PC-3 (cell line): ENCODE data around the gene IMPA2. TPM values are rescaled to one million over a fixed set of nuclear protein-coding genes. Genes with fewer than 3 reads are reported as not detected.
A peak's percentile ranks its signal among the peaks of the same experiment; 100 is the strongest.

ENCODE experiments used
- ATAC-seq: fragments of 200-7000 bp; cut with Tn5 transposase; 2 replicates; pipeline ENCODE4 v1.9.1; 2020; ENCODE audit warnings: mild to moderate bottlenecking, moderate library complexity
- BruUV-seq: library from RNA; stranded (reverse); fragments of 400-500 nt; replicated peaks from 2 replicates; lab custom pipeline; 2021; lab: Mats Ljungman, UMichigan
- CTCF ChIA-PET: fragments of 300-600 bp; sonication (Branson Sonifier 250); formaldehyde crosslinking; loops from one replicate; lab custom pipeline; 2022; ENCODE audit warnings: antibody characterized with exemption; lab: Charles Lee
- POLR2A ChIA-PET: fragments of 300-600 bp; sonication (Branson Sonifier 250); formaldehyde crosslinking; loops from one replicate; lab custom pipeline; 2022; ENCODE audit warnings: antibody characterized with exemption; ENCODE audit not compliant: unreplicated experiment; lab: Charles Lee
- DNase-seq: peaks from one replicate; pipeline ENCODE4 v3.0.0-alpha.2; 2015
- H2AFZ ChIP-seq: fragments of 300-600 bp; sonication (generic); 2 replicates; pipeline ENCODE4 v1.6.0; 2016; ENCODE audit warnings: antibody characterized with exemption, low read length
- H3F3A ChIP-seq: fragments of 300-600 bp; sonication (generic); one replicate; pipeline ENCODE4 v1.6.0; 2017; ENCODE audit warnings: antibody characterized with exemption, low read length, control low read depth, mild to moderate bottlenecking; ENCODE audit not compliant: unreplicated experiment
- H3K27ac ChIP-seq: fragments of 300-600 bp; sonication (generic); 2 replicates; pipeline ENCODE4 v1.5.1; 2016; ENCODE audit warnings: mild to moderate bottlenecking, low read length
- H3K27me3 ChIP-seq: fragments of 300-600 bp; sonication (generic); 2 replicates; pipeline ENCODE4 v1.6.1; 2016; ENCODE audit warnings: low read length, mixed read lengths
- H3K36me3 ChIP-seq: fragments of 300-600 bp; sonication (generic); 2 replicates; pipeline ENCODE4 v1.6.1; 2016; ENCODE audit warnings: low read depth, mixed run types, low read length, mixed read lengths
- H3K4me1 ChIP-seq: fragments of 300-600 bp; sonication (generic); 2 replicates; pipeline ENCODE4 v1.5.1; 2016; ENCODE audit warnings: low read length; ENCODE audit not compliant: insufficient read depth
- H3K4me2 ChIP-seq: fragments of 300-600 bp; sonication (generic); 2 replicates; pipeline ENCODE4 v1.6.0; 2016; ENCODE audit warnings: low read length
- H3K4me3 ChIP-seq: fragments of 300-600 bp; sonication (generic); 2 replicates; pipeline ENCODE4 v1.5.1; 2016; ENCODE audit warnings: mild to moderate bottlenecking, low read length, mixed read lengths
- H3K79me2 ChIP-seq: fragments of 300-600 bp; sonication (generic); 2 replicates; pipeline ENCODE4 v1.6.1; 2017; ENCODE audit warnings: low read length, mixed read lengths
- H3K9ac ChIP-seq: fragments of 300-600 bp; sonication (generic); 2 replicates; pipeline ENCODE4 v1.6.0; 2016; ENCODE audit warnings: mild to moderate bottlenecking, low read length
- H3K9me2 ChIP-seq: fragments of 300-600 bp; sonication (generic); replicated peaks from 2 replicates; pipeline ENCODE4 v1.6.1; 2016; ENCODE audit warnings: mixed run types, low read length, mixed read lengths
- H3K9me3 ChIP-seq: fragments of 300-600 bp; sonication (generic); 2 replicates; pipeline ENCODE4 v1.6.1; 2016; ENCODE audit warnings: low read length, mixed read lengths
- H4K20me1 ChIP-seq: fragments of 300-600 bp; sonication (generic); 2 replicates; pipeline ENCODE4 v1.6.1; 2016; ENCODE audit warnings: low read length, mixed read lengths
- EZH2 ChIP-seq: fragments of 300-600 bp; sonication (generic); IDR thresholded peaks from one replicate; pipeline ENCODE4 v1.6.1; 2017; ENCODE audit warnings: antibody characterized with exemption, mild to moderate bottlenecking, low read length; ENCODE audit not compliant: unreplicated experiment
- EZH2phosphoT487 ChIP-seq: fragments of 300-600 bp; sonication (generic); IDR thresholded peaks from 2 replicates; pipeline ENCODE4 v1.6.1; 2018; ENCODE audit warnings: mild to moderate bottlenecking, antibody characterized with exemption, low read length, borderline replicate concordance
- intact Hi-C: fragments of 100-400 bp; cut with micrococcal nuclease; formaldehyde crosslinking; loops from 2 replicates; pipeline ENCODE4 v1.9.0; 2023
- total RNA-seq: library from RNA; depleted of rRNA; stranded (reverse); fragments of >200 nt; gene quantifications from 2 replicates; pipeline ENCODE4 v1.2.3, GENCODE V29; 2014
- TF ChIP-seq, protein P1 (sequence below): fragments of 300-600 bp; sonication (generic); conservative IDR thresholded peaks from 2 replicates; pipeline ENCODE4 v1.5.1; 2017; ENCODE audit warnings: antibody characterized with exemption, low read depth, mild to moderate bottlenecking, low read length

Gene IMPA2
- total RNA-seq, 1 experiment from 2014 or later, result 38.2 TPM

DNA sequence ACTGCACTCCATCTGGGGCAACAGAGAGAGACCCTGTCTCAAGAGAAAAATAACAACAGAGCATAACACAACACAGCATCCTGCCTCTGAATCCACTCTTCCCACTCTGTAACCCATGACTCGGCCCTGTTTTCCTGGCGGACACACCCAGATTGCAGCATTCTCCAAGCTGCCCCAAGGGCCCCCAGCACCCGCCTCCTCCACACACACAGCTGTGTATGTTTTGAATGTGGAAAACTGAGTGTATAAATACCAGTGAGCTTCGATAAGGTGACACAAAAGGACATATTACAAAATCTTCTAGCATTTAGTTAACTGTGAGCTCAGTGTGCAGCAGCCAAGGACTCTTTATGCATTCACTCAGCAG, 13.0 kb downstream of the IMPA2 start:
- H3K4me2 ChIP-seq, result peak overlapping the region; percentile 74
- no TSS peak for BruUV-seq
- intact Hi-C loops, result loop anchor here (2.0 kb wide), 2 partner anchors 48 to 262 kb away; no protein-coding TSS in a partner anchor
- no peaks in the 10 kb centered on the region for H3F3A ChIP-seq
- TF ChIP-seq EZH2phosphoT487, result no peak
- TF ChIP-seq, protein P1, sequence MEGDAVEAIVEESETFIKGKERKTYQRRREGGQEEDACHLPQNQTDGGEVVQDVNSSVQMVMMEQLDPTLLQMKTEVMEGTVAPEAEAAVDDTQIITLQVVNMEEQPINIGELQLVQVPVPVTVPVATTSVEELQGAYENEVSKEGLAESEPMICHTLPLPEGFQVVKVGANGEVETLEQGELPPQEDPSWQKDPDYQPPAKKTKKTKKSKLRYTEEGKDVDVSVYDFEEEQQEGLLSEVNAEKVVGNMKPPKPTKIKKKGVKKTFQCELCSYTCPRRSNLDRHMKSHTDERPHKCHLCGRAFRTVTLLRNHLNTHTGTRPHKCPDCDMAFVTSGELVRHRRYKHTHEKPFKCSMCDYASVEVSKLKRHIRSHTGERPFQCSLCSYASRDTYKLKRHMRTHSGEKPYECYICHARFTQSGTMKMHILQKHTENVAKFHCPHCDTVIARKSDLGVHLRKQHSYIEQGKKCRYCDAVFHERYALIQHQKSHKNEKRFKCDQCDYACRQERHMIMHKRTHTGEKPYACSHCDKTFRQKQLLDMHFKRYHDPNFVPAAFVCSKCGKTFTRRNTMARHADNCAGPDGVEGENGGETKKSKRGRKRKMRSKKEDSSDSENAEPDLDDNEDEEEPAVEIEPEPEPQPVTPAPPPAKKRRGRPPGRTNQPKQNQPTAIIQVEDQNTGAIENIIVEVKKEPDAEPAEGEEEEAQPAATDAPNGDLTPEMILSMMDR, result no peak
- no peak for TF ChIP-seq EZH2
- ATAC-seq (peak; percentile 62), DNase-seq (peak; percentile 68)
- H3K9me2 ChIP-seq, result no peaks in the 10 kb centered on the region
- peak overlapping the region; percentile 89 for H3K27ac ChIP-seq
- peaks cover 30% of the 10 kb centered on the region for H3K79me2 ChIP-seq
- ChIA-PET POLR2A (interaction anchor here (0.5 to 0.8 kb wide), 3 partner anchors 14 to 188 kb away, joined by 3 read pairs; no protein-coding TSS in a partner anchor), CTCF (interaction anchor here (0.6 to 3.5 kb wide), 7 partner anchors 11 to 339 kb away, joined by 8 to 62 read pairs (median 24); partner anchors contain the start of gene IMPA2)
- H4K20me1 ChIP-seq, result no peaks in the 10 kb centered on the region
- no peaks in the 10 kb centered on the region for H3K36me3 ChIP-seq
- H2AFZ ChIP-seq, result no peak overlapping the region
- peaks cover 31% of the 10 kb centered on the region for H3K4me1 ChIP-seq
- peak overlapping the region; percentile 60 for H3K9ac ChIP-seq
- H3K9me3 ChIP-seq, result no peaks in the 10 kb centered on the region
- no peaks in the 10 kb centered on the region for H3K27me3 ChIP-seq
- peak overlapping the region; percentile 37; the same call in 1 of the 2 replicates for H3K4me3 ChIP-seq

DNA sequence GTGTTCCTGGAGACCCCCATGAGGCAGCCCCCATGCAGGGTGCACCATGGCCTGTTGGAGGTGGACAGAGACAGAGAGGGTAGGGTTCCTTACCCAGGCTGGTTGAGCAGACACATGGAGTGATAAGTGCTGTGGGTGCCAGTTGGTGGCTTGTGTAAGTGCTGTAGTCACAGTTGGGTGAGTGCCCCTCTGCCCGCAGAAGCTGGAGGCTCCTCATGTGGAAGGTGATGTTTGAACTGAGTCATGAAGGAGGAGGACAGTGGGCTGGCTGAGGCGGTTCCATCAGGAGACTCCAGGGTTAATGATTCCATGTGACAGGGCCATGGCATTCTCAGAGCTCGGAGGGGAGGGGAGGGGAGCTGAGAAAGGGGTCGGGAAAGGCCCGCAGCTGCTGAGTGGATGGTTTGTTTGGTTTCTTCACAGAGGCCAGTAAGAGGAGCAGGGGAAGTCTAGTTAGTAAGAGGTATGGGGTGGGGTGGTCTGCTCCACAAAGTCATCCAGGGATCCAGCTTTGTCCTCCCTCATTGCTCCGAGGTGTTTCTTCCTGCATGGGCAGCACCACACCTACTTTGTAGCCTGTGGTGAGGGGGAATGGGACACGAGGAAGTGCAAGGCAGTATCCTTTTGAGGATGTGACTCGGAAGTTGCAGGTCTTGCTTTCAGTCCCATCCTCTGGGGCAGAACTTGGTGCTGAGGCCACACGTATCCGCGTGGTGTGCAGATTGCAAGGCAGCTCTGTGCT, 13.6 kb downstream of the IMPA2 start:
- DNase-seq (peak; percentile 81), ATAC-seq (peak; percentile 76)
- Histone ChIP-seq H3K27ac (peak overlapping the region; percentile 89), H3K27me3 (no peaks in the 10 kb centered on the region), H3F3A (no peaks in the 10 kb centered on the region), H3K4me1 (peaks cover 31% of the 10 kb centered on the region), H3K9me2 (no peaks in the 10 kb centered on the region), H3K36me3 (0 out of 2 replicates have a peak, but pooled peaks cover 4% of the 10 kb centered on the region), H3K9ac (peak overlapping the region; percentile 60), H3K4me2 (peak overlapping the region; percentile 74), H3K79me2 (peaks cover 25% of the 10 kb centered on the region), H2AFZ (peak overlapping the region; percentile 66), H4K20me1 (no peaks in the 10 kb centered on the region), H3K9me3 (no peaks in the 10 kb centered on the region), H3K4me3 (peak overlapping the region; percentile 37)
- POLR2A ChIA-PET, result interaction anchor here (0.5 to 0.8 kb wide), 4 partner anchors 11 to 188 kb away, joined by 3 read pairs; no protein-coding TSS in a partner anchor
- intact Hi-C loops, result loop anchor here (1.0 to 2.0 kb wide), 6 partner anchors 10 to 262 kb away; partner anchors contain the start of gene MPPE1
- CTCF ChIA-PET, result interaction anchor here (0.6 to 3.5 kb wide), 11 partner anchors 11 to 339 kb away, joined by 3 to 62 read pairs (median 8); partner anchors contain the start of gene IMPA2
- BruUV-seq, result no TSS peak
- TF ChIP-seq, protein P1, result no peak
- TF ChIP-seq EZH2 (no peak), EZH2phosphoT487 (no peak)
